GM12878 (cell line): ENCODE results near the gene SSR2. TPM values are rescaled to one million over a fixed set of nuclear protein-coding genes. Genes with fewer than 3 reads are reported as not detected.

ENCODE experiments used
- ATAC-seq: fragments of 200-7000 bp; cut with Tn5 transposase; 3 replicates; pipeline ENCODE4 v1.9.1; 2020; ENCODE audit warnings: mild to moderate bottlenecking, moderate library complexity
- BruUV-seq: library from RNA; stranded (reverse); fragments of 400-500 nt; replicated peaks from 2 replicates; lab custom pipeline; 2021; lab: Mats Ljungman, UMichigan
- CTCF ChIA-PET: fragments of 300-600 bp; sonication (Branson Sonifier 250); formaldehyde crosslinking; extraction: SDS; loops from one replicate; lab custom pipeline; 2021; ENCODE audit warnings: inconsistent platforms; lab: Yijun Ruan, JAX
- POLR2A ChIA-PET: fragments of 350-600 bp; formaldehyde crosslinking; extraction: SDS; loops from one replicate; lab custom pipeline; 2021; ENCODE audit warnings: inconsistent platforms; lab: Charles Lee
- RAD21 ChIA-PET: fragments of 300-600 bp; sonication (Branson Sonifier 250); formaldehyde crosslinking; loops from one replicate; lab custom pipeline; 2023; ENCODE audit warnings: antibody characterized with exemption; ENCODE audit not compliant: unreplicated experiment; lab: Charles Lee
- SMC1A ChIA-PET: fragments of 300-600 bp; sonication (Branson Sonifier 250); formaldehyde crosslinking; loops from one replicate; lab custom pipeline; 2023; ENCODE audit not compliant: unreplicated experiment, uncharacterized antibody; lab: Charles Lee
- DNase-seq: peaks from one replicate; pipeline ENCODE4 v3.0.0-alpha.2; 2011; ENCODE audit warnings: low read depth, low spot score
- FAIRE-seq: peaks from 3 replicates; lab custom pipeline; 2011; peaks lifted over from hg19 to GRCh38; lab: Jason Lieb, UNC
- H2AFZ ChIP-seq: 2 replicates; pipeline ENCODE4 v1.6.0; 2011; ENCODE audit warnings: low read depth, low read length, control low read depth; ENCODE audit not compliant: control insufficient read depth
- H3K27ac ChIP-seq: 2 replicates; pipeline ENCODE4 v1.5.1; 2011; ENCODE audit warnings: control low read depth; ENCODE audit not compliant: control insufficient read depth, insufficient read depth
- H3K27me3 ChIP-seq, 2 experiments: replicated peaks in 1 of 2; 2 replicates each; pipeline versions ENCODE4 v1.6.0 to v1.6.1; 2011; ENCODE audit warnings: low read length in 1 of 2; ENCODE audit not compliant: control insufficient read depth in 2 of 2, insufficient read depth in 2 of 2
- H3K36me3 ChIP-seq, 2 experiments: 2 replicates each; pipeline ENCODE4 v1.5.1; 2011; ENCODE audit warnings: low read length in 1 of 2; ENCODE audit not compliant: control insufficient read depth in 2 of 2, insufficient read depth in 2 of 2
- H3K4me1 ChIP-seq: 2 replicates; pipeline ENCODE4 v1.6.1; 2011; ENCODE audit warnings: mild to moderate bottlenecking, low read length, moderate library complexity, mixed read lengths; ENCODE audit not compliant: control insufficient read depth, insufficient read depth
- H3K4me2 ChIP-seq: 2 replicates; pipeline ENCODE4 v1.6.0; 2011; ENCODE audit warnings: control low read depth; ENCODE audit not compliant: control insufficient read depth, insufficient read depth
- H3K4me3 ChIP-seq: fragments of 200-600 bp; sonication (generic); 2 replicates; pipeline ENCODE4 v1.5.1; 2016
- H3K79me2 ChIP-seq: 2 replicates; pipeline ENCODE4 v1.6.0; 2011; ENCODE audit warnings: low read length; ENCODE audit not compliant: control insufficient read depth, insufficient read depth
- H3K9ac ChIP-seq: 2 replicates; pipeline ENCODE4 v1.8.0; 2011; ENCODE audit warnings: low read length, control low read depth, mixed read lengths; ENCODE audit not compliant: control insufficient read depth, insufficient read depth
- H3K9me3 ChIP-seq: replicated peaks from 3 replicates; pipeline ENCODE4 v1.5.1; 2011; ENCODE audit warnings: mild to moderate bottlenecking, low read length; ENCODE audit not compliant: control insufficient read depth, insufficient read depth
- H4K20me1 ChIP-seq: 2 replicates; pipeline ENCODE4 v1.6.0; 2011; ENCODE audit not compliant: control insufficient read depth, insufficient read depth
- CBX3 ChIP-seq: fragments of 200-600 bp; sonication (generic); IDR thresholded peaks from 2 replicates; pipeline ENCODE4 v1.6.1; 2016; ENCODE audit warnings: low read depth, borderline replicate concordance
- CHD1 ChIP-seq: IDR thresholded peaks from 2 replicates; pipeline ENCODE4 v1.6.1; 2012; ENCODE audit warnings: low read depth, low read length, improper control_type of control experiment
- CREM ChIP-seq: IDR thresholded peaks from 2 replicates; pipeline ENCODE4 v1.6.1; 2014; ENCODE audit warnings: antibody characterized with exemption, low read depth
- CTCF ChIP-seq, 3 experiments: IDR thresholded peaks in 2 of 3; conservative IDR thresholded peaks in 1 of 3; 2 replicates each; pipeline ENCODE4 v1.5.1; 2011; ENCODE audit warnings: low read depth in 3 of 3, low read length in 3 of 3, mild to moderate bottlenecking in 3 of 3, control low read depth in 2 of 3, moderate library complexity in 2 of 3, inconsistent platforms in 1 of 3, mixed read lengths in 1 of 3; ENCODE audit not compliant: control insufficient read depth in 2 of 3, insufficient read depth in 1 of 3; ENCODE audit errors: extremely low read depth in 1 of 3
- E2F8 ChIP-seq: fragments of 450-650 bp; IDR thresholded peaks from 2 replicates; pipeline ENCODE4 v1.6.1; 2018; ENCODE audit warnings: mild to moderate bottlenecking, low read depth, moderate library complexity; ENCODE audit not compliant: partially characterized antibody
- FOXK2 ChIP-seq: fragments of 450-650 bp; IDR thresholded peaks from 2 replicates; pipeline ENCODE4 v1.6.1; 2017; ENCODE audit warnings: mild to moderate bottlenecking, moderate library complexity
- HDAC6 ChIP-seq: fragments of 200-600 bp; sonication (generic); IDR thresholded peaks from one replicate; pipeline ENCODE4 v1.8.0; 2017; ENCODE audit warnings: antibody characterized with exemption; ENCODE audit not compliant: unreplicated experiment
- MEF2A ChIP-seq: IDR thresholded peaks from 2 replicates; pipeline ENCODE4 v1.6.1; 2011; ENCODE audit warnings: low read depth, mild to moderate bottlenecking, low read length, moderate library complexity; ENCODE audit not compliant: insufficient read depth
- PRDM15 ChIP-seq: fragments of 450-650 bp; formaldehyde crosslinking; IDR thresholded peaks from 2 replicates; pipeline ENCODE4 v1.4.0; 2020; ENCODE audit warnings: mild to moderate bottlenecking, moderate library complexity
- RB1 ChIP-seq: fragments of 450-650 bp; formaldehyde crosslinking; IDR thresholded peaks from 2 replicates; pipeline ENCODE4 v1.6.1; 2017; ENCODE audit warnings: mild to moderate bottlenecking, borderline replicate concordance
- SMAD1 ChIP-seq: fragments of 450-650 bp; IDR thresholded peaks from 2 replicates; pipeline ENCODE4 v1.6.1; 2018; ENCODE audit warnings: mild to moderate bottlenecking, low read depth; ENCODE audit not compliant: partially characterized antibody
- TBL1XR1 ChIP-seq: IDR thresholded peaks from 2 replicates; pipeline ENCODE4 v1.6.1; 2012; ENCODE audit warnings: low read depth, low read length, improper control_type of control experiment
- WGBS: methylation state at CpG from one replicate; pipeline ENCODE4 v1.1.6; 2016; ENCODE audit warnings: low lambda C conversion rate; ENCODE audit not compliant: insufficient replicate concordance, insufficient coverage; ENCODE audit errors: missing lambda C conversion rate; 5-methylcytosine and 5-hydroxymethylcytosine counted together
- in situ Hi-C: fragments of 300-500 bp; cut with MboI; formaldehyde crosslinking; loops from 9 replicates; pipeline ENCODE4 v1.14.3; 2018; ENCODE audit warnings: mixed read lengths
- intact Hi-C: fragments of 100-400 bp; cut with micrococcal nuclease; formaldehyde crosslinking; loops from one replicate; pipeline ENCODE4 v1.14.2; 2022; ENCODE audit not compliant: unreplicated experiment
- polyA plus RNA-seq, 11 experiments: library from polyadenylated mRNA; depleted of rRNA in 4 of 11; unstranded in 6 of 11; stranded (reverse) in 5 of 11; fragments of >200 nt; fragmentation: Nextera tagmentation in 4 of 11; fragmentation: Illumina TruSeq in 1 of 11; extraction: Ambion mirVana in 4 of 11; extraction: Trizol in 1 of 11; gene quantifications; 1 replicate in 1 of 11; 2 replicates in 10 of 11; pipeline versions ENCODE4 v1.2.1 to v1.2.3, GENCODE V29; 2011 to 2016; ENCODE audit warnings: inconsistent platforms in 2 of 11, missing spikeins in 2 of 11, low read depth in 1 of 11
- total RNA-seq, 4 experiments: library from RNA; depleted of rRNA in 3 of 4; stranded (reverse); fragments of >200 nt in 3 of 4; fragmentation: Illumina TruSeq in 1 of 4; extraction: Trizol in 1 of 4; gene quantifications; 2 replicates each; pipeline versions ENCODE4 v1.2.1 to v1.2.3, GENCODE V29; 2013 to 2021

SSR2 gene
- total and polyA plus RNA-seq, 10 of the 15 experiments (the other 5 are each of a cell fraction or from before 2014, with no cell fraction given) = 207 to 553 (median 315) TPM

GRCh38 chr1:155964193-155964592 lies 56.6 kb downstream of the SSR2 start (continued):
- TF ChIP-seq MEF2A = no peak
- TF ChIP-seq CTCF (IDR thresholded peaks at IDR 0.05 in 2 of 3, conservative IDR thresholded peaks at IDR 0.05 in 1 of 3; ENCODE audit: control insufficient read depth in 2 of 3, extremely low read depth in 1 of 3, insufficient read depth in 1 of 3, low read depth in 3 of 3, low read length in 3 of 3) = no peak
- TF ChIP-seq, all 136 proteins: peak for 0

GRCh38 chr1:155962599-155963211 lies 58.0 kb downstream of the SSR2 start:
- no peaks in the 10 kb centered on the region for H3K27me3 ChIP-seq
- ChIA-PET RAD21 (interaction anchor here (0.9 to 7.5 kb wide), 3 partner anchors 13 to 25 kb away, joined by 3 to 72 read pairs (median 3); partner anchors contain the start of gene ARHGEF2), POLR2A (interaction anchor here (0.5 to 8.4 kb wide), 6 partner anchors 15 to 44 kb away, joined by 3 to 180 read pairs (median 4); partner anchors contain the start of gene ARHGEF2), SMC1A (interaction anchor here (1.0 to 9.7 kb wide), 4 partner anchors 9 to 24 kb away, joined by 3 to 152 read pairs (median 5); partner anchors contain the start of gene ARHGEF2), CTCF (interaction anchor here (0.6 to 2.5 kb wide), 4 partner anchors 14 to 118 kb away, joined by 3 to 8 read pairs (median 5); no protein-coding TSS in a partner anchor)
- no TSS peak for BruUV-seq
- H3K4me2 ChIP-seq = no peak overlapping the region
- in situ Hi-C loops (no loop called here), intact Hi-C loops (no loop called here)
- H3K79me2 ChIP-seq = peaks cover 10% of the 10 kb centered on the region
- no peak overlapping the region for H3K27ac ChIP-seq
- no peak overlapping the region for H2AFZ ChIP-seq
- H3K9me3 ChIP-seq = no peaks in the 10 kb centered on the region
- H3K4me3 ChIP-seq = no peak overlapping the region
- peaks cover 53 to 57% of the 10 kb centered on the region in 2 experiments for H3K36me3 ChIP-seq
- DNase-seq = no peak
- H4K20me1 ChIP-seq = peaks cover 8% of the 10 kb centered on the region
- no peak for ATAC-seq
- 95% methylated on average over 18 of the region's 18 CpGs for WGBS
- H3K9ac ChIP-seq = no peak overlapping the region
- no peak for FAIRE-seq
- H3K4me1 ChIP-seq = peaks cover 46% of the 10 kb centered on the region
- TF ChIP-seq FOXK2 (no peak), TBL1XR1 (no peak), CREM (no peak), PRDM15 (CRISPR knock-in tag) (no peak), HDAC6 (no peak), CHD1 (no peak), CBX3 (no peak), E2F8 (no peak), RB1 (no peak), SMAD1 (no peak)
